ENCODE data around the gene SLC18A2.

Gene SLC18A2

DNA sequence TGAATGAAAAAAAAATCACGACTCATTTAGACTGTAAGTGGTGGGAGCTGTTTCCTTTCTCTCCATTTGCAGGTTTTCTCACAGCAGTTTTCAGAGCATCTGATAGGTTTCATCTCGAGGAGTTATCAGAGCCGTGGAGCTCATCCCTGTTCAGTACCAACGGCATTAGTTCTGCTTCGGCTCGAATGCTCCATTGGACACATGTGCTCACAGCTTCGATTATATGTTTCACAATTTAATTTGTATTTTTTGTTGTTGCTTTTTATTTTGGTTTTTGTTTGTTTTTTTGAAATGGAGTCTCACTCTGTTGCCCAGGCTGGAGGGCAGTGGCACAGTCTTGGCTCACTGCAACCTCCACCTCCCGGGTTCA is 1.5 kb downstream of the SLC18A2 start:
- no peak overlapping the region for H3K4me3 ChIP-seq (ENCODE audit: control insufficient read depth, low read depth, low read length)
- DNase-seq (ENCODE audit: low read depth): no peak
- TF ChIP-seq, protein P1, sequence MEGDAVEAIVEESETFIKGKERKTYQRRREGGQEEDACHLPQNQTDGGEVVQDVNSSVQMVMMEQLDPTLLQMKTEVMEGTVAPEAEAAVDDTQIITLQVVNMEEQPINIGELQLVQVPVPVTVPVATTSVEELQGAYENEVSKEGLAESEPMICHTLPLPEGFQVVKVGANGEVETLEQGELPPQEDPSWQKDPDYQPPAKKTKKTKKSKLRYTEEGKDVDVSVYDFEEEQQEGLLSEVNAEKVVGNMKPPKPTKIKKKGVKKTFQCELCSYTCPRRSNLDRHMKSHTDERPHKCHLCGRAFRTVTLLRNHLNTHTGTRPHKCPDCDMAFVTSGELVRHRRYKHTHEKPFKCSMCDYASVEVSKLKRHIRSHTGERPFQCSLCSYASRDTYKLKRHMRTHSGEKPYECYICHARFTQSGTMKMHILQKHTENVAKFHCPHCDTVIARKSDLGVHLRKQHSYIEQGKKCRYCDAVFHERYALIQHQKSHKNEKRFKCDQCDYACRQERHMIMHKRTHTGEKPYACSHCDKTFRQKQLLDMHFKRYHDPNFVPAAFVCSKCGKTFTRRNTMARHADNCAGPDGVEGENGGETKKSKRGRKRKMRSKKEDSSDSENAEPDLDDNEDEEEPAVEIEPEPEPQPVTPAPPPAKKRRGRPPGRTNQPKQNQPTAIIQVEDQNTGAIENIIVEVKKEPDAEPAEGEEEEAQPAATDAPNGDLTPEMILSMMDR (IDR thresholded peaks at IDR 0.05; ENCODE audit: control insufficient read depth, insufficient read depth, low read depth, low read length, missing control alignments): no peak

DNA sequence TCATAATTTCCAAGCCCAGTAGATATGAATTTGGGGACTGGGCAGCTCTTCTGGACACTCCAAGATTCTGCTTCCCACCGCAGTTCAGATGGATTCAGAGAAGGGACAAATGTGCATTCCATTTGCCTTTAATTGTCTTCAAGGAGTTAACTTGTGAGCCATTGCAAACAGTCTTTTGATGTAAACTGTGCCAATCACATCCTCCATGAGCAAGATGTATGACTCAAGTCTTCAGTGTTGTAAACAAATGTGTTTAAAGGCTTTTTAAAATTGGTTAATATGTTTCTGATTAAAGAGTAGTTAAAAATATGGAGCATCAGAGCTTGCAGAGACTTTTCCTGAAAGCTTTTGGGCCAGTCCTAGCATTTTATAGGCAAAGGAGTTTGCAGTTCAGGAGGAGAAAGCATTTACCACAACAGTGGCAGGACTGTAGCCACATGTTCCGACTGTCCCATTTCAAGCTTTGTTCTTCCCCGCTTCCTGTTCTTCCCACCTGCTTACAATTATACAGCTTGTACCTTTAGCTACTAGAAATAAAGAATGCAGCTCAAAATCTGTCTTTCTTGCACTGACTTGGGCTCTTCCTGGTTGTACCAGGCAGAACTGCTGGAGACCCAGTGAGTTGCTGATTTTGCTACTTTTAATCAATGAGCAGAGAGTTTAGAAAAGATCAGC is 6.2 kb downstream of the SLC18A2 start:
- peak; percentile 13 for DNase-seq (ENCODE audit: low read depth)
- no peak overlapping the region for H3K4me3 ChIP-seq (ENCODE audit: control insufficient read depth, low read depth, low read length)
- TF ChIP-seq, protein P1 (IDR thresholded peaks at IDR 0.05; ENCODE audit: control insufficient read depth, insufficient read depth, low read depth, low read length, missing control alignments): no peak

DNA sequence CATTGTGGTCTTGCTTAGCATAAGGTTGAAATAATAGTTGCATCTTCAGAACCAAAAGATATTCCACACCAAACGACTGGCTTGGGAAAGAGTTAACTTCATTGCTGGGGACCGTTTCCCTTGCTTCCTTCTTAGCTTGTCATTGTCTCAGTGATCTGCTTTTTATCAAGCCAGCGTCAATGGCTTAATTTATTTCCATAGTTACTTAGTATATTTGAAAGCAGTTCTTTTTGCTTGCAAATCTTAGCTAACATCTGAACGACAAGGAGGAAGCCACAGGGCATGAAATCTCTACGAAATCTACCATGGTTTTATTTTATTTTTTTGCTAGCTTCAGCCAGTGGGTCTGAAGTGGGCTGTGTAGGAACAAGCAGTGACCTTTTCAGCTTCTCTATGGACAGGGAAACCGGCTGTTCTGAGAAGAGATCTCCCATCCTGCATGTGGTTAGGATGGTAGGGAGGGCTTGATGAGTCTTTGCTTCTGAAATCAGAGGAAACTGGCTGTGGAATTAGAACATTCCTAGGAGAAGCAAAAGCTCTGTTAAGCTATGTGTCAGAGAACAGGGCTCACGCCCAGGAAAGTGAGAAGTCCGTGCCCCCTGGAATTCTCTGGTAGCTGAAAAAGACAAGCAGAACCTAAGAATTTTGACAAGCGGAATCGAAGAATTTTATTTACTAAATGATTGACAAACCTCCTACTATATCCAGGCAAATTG is 8.0 kb downstream of the SLC18A2 start:
- TF ChIP-seq, protein P1 (IDR thresholded peaks at IDR 0.05; ENCODE audit: control insufficient read depth, insufficient read depth, low read depth, low read length, missing control alignments): no peak
- DNase-seq (ENCODE audit: low read depth): peak; percentile 1
- H3K4me3 ChIP-seq (ENCODE audit: control insufficient read depth, low read depth, low read length): no peak overlapping the region

DNA sequence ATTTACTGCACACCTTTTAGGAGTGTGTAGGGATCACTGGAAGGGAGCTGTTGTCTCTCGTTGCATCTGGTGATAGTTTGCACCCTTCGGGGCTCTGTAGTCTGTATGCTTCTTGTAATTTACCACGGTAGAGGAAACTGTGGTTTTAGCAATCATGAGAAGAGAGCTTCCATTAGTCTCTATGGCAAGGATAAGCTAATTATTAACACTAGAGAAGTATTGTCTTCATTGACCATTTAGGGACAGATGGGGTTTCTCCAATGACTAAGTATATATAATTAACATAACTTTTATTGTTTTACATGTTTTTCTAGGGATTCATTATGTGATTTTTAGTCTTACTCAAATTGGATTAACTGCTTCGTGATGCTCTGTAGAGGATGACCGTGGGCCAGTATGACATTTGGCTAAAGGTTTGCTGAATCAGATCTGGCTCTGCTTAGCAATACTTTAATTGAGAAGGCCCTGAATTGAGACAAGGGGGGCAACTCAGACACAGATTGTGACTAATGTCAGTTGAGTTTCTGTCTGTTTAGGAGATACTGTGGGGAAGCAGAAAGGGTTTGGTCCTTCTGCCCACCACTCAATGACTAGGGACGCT is 8.7 kb downstream of the SLC18A2 start:
- TF ChIP-seq, protein P1 (IDR thresholded peaks at IDR 0.05; ENCODE audit: control insufficient read depth, insufficient read depth, low read depth, low read length, missing control alignments): no peak
- no peak overlapping the region for H3K4me3 ChIP-seq (ENCODE audit: control insufficient read depth, low read depth, low read length)
- no peak for DNase-seq (ENCODE audit: low read depth)

DNA sequence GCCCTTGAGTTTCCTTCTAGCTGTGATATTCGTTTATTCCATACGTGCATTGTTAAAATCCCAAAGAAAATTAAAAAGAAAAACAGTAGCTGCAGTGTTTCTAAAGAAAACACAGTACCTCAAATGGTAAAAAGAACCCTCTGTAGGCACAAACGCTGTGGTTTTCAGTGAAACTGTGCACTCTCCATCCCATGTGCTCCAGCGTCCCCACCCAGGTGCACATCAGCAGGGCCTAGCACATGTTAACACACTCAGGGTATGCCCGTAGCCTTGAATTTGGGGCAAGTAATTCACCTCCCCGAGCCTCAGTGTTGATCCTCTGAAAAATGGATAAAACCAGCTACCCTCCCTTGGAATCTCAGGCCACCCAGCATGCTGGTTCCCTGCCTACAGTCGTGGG is 9.5 kb downstream of the SLC18A2 start:
- TF ChIP-seq, protein P1 (IDR thresholded peaks at IDR 0.05; ENCODE audit: control insufficient read depth, insufficient read depth, low read depth, low read length, missing control alignments): no peak
- no peak overlapping the region for H3K4me3 ChIP-seq (ENCODE audit: control insufficient read depth, low read depth, low read length)
- DNase-seq (ENCODE audit: low read depth): no peak

DNA sequence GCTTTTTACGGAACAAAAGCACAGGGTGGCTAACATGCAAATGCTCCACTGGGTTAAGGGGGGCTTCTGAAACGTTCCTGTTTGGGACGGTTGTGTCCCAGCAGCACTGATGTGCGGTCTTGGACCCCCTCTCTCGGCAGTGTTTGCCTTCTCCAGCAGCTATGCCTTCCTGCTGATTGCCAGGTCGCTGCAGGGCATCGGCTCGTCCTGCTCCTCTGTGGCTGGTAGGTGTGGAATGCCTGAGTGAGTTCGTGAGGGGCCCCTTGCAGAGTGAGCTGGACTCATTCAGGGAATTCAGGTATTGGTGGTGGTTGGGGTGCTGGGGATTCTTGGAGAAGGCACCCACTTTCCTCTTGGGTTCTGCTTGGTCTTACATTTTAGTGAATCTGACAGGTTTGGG is 13.0 kb downstream of the SLC18A2 start:
- no peak for DNase-seq (ENCODE audit: low read depth)
- TF ChIP-seq, protein P1 (IDR thresholded peaks at IDR 0.05; ENCODE audit: control insufficient read depth, insufficient read depth, low read depth, low read length, missing control alignments): no peak
- H3K4me3 ChIP-seq (ENCODE audit: control insufficient read depth, low read depth, low read length): no peak overlapping the region
